DND-41 (cell line): ENCODE data around the gene COA1.
"Not testable (repeated sequence)": the region's sequence is repeated elsewhere in the genome, so short reads cannot be mapped to it uniquely, and the experiment has no call there.

Source experiments
- CTCF ChIP-seq: IDR thresholded peaks from 2 replicates; pipeline ENCODE4 v1.5.1; 2012; ENCODE audit warnings: borderline replicate concordance, low read length, moderate library complexity, mild to moderate bottlenecking; ENCODE audit not compliant: poor library complexity, severe bottlenecking; ENCODE audit errors: extremely low read depth
- EZH2 ChIP-seq: IDR thresholded peaks from 3 replicates; pipeline ENCODE4 v1.6.1; 2012; ENCODE audit warnings: borderline replicate concordance, low read depth, mild to moderate bottlenecking, moderate library complexity, low read length, inconsistent platforms; ENCODE audit not compliant: severe bottlenecking

GRCh38 chr7:43708055-43708454, 21.3 kb downstream of the COA1 start:
- TF ChIP-seq CTCF, EZH2: not testable (repeated sequence)
